Dermis microvascular lymphatic vessel endothelial cell (primary cell): ENCODE data around the gene FKBP5. TPM values are rescaled to one million over a fixed set of nuclear protein-coding genes. Genes with fewer than 3 reads are reported as not detected.
"Not testable (repeated sequence)": the region's sequence is repeated elsewhere in the genome, so short reads cannot be mapped to it uniquely, and the experiment has no call there.

Source experiments
- DNase-seq, 2 donors: peaks; one replicate each; pipeline versions ENCODE4 v3.0.0 to v3.0.0-alpha.2; 2010; ENCODE audit warnings: low read depth in 2 of 2
- total RNA-seq: library from RNA; depleted of rRNA; stranded (reverse); fragments of >200 nt; gene quantifications from 2 replicates; pipeline ENCODE4 v1.2.1, GENCODE V29; 2014

FKBP5 gene
- total RNA-seq, 1 donor from 2014 or later = 40.3 TPM

- no peak for DNase-seq
These were observed 66.4 kb downstream of the FKBP5 start for GRCh38 chr6:35622283-35622682.

GRCh38 chr6:35620706-35621105, 68.0 kb downstream of the FKBP5 start:
- no peak for DNase-seq

DNA sequence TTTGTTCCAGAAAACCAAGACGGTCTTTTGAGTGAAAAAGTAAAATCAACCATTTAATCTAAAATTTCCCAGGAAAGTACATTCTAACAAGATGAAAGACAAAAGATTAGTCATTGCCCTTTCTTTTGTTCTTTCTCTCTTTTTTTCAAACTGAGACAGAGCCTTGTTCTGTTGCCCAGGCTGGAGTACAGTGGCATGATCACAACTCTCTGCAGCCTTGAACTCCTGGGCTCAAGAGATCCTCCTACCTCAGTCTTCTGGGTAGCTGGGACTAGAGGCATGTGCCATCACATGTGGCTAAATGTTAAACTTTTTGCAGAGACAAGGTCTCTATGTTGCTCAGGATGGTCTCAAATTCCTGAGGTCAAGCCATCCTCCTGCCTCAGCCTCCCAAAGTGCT, 75.0 kb downstream of the FKBP5 start:
- DNase-seq = no peak

GRCh38 chr6:35611240-35611639, 77.5 kb downstream of the FKBP5 start:
- DNase-seq = no peak

GRCh38 chr6:35610830-35611229, 77.9 kb downstream of the FKBP5 start:
- DNase-seq = no peak

DNA sequence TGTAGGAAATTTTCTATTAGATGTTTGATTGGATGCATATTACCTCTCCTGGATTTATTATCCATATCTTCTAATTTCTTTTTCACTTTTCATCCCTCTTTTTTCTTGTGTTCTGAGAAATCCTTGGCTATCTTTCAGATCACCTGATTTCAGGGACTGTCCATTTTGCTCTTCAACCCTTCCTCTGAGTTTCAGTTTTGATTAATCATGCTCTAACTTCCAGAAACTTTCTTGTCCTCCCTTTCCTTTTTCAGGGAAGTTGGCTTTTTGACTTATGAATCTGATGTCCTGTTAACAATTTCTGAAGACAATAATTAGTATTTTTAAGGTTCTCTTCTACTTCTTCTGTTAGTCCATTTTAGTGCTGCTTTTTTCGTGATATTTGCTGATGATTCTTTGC, 79.1 kb downstream of the FKBP5 start:
- DNase-seq = no peak

GRCh38 chr6:35607517-35608233, 81.0 kb downstream of the FKBP5 start:
- no peak for DNase-seq

DNA sequence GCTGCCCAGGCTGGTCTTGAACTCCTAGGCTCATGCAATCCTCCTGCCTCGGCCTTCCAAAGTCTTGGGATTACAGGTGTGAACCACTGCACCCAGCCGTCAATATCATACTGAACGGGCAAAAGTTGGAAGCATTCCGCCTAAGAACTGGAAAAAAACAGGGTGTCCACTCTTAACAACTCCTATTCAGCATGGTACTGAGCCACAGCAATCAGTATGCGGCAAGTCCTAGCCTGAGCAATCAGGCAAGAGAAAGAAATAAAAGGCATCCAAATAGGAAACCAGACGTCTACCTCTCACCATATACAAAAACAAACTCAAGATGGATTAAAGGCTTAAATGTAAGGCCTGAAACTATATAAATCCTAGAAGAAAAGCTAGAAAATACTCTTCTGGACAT, 83.1 kb downstream of the FKBP5 start:
- DNase-seq = no peak

DNA sequence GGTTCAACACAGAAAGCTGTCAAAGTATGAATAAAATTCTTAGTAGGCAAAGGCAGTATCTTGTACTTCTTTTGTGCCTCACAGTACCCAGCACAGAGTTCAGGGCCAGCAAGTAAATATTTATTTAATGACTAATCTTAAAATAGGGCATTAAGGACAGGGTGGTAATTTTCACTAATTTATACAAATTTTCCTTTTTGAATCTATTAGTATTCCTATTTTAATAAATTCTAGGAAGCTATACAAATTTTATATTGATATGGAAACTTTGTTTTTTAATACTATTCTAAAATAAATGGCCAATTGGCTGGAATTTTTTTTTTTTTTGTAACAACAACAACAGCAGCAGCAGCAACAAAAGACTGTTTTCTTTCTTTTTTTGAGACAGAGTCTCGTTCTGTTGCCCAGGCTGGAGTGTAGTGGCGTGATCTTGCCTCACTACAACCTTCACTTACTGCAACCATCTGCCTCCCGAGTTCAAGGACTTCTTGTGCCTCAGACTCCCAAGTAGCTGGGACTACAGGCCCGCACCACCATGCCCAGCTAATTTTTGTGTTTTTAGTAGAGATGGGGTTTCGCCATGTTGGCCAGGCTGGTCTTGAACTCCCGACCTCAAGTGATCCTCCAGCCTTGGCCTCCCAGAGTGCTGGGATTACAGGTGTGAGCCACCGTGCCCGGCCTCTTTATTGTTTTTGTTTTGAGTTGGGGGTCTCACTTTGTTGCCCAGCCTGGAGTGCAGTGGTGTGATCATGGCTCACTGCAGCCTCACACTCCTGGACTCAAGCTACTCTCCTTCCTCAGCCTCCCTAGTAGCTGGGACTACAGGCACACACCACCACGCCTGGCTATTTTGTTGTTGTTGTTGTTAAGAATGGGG, 85.2 kb downstream of the FKBP5 start:
- peak in 1 of 2 donors; percentile 72 for DNase-seq

DNA sequence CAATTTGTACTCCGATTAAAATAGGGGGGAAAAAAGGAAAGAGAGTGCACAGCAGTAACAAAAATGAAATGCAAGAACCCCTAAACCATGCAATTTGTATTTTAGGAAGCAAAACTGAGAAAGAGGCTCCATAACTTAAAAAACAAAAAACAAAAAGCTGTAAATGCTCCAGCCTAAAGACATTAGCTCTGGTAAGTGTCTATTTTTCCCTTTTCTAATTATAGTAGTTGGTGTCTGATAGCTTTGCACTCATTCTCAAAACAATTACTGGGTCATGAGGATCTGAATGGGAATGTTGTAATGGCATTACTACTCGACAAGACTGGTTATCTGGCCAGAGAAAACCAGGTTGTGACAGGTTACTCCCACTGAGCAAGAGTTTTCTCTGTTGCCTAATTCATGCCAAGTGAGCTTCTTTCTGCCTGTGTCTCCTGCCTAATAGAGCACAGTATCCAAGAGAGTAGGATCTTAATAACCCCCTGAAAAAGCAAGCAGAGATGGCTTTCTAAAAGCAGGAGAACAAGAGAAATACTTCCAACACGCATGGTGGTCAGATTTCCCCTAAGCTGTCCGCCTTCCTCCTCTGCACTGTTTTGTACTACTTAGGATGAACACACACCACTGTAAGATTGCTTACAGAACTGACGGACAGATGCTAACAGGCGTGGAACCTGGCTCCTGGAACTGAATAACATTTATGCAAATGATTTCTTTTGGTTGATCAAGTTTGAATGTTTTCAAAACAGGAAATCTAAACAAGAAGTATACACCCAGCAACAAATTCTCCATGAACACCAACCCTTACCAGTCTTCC, 86.4 kb downstream of the FKBP5 start:
- peak; percentile 15 to 73 for DNase-seq

GRCh38 chr6:35601331-35602132, 87.2 kb downstream of the FKBP5 start:
- peak; percentile 57 to 93 for DNase-seq

DNA sequence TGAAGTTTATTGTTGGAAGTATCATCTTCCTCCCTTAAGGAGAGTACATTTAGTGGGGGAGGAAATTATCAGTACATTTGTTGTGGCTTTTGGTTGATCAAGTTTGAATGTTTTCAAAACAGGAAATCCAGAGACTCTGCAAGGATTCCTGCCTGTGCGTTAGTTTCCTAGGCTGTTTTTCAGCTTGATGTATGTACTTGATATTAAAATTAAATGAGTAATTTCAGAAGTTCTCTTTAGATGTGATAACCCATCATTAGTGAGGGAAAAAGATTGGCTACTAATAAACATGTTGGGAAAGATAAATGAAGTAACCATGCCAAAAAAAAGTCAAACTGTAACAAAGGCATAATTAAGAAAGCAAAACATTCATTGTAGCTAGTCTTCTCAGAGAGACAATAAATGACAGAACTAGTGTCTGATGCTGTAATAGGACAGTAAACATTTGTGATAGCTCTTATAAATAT, 88.0 kb downstream of the FKBP5 start:
- DNase-seq = peak in 1 of 2 donors; percentile 70

GRCh38 chr6:35599761-35600658, 88.7 kb downstream of the FKBP5 start:
- DNase-seq = peak in 1 of 2 donors; percentile 9

DNA sequence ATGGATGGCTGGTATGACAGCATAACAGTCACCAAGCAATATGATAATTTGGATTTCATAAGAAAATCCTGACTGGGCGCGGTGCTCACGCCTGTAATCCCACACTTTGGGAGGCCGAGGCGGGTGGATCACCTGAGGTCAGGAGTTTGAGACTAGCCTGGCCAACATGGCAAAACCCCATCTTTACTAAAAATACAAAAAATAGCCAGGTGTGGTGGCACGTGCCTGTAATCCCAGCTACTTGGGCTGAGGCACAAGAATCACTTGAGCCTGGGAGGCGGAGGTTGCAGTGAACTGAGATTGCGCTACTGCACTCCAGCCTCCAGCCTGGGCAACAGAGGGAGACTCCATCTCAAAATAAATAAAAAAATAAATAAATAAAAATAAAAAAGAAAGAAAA, 90.1 kb downstream of the FKBP5 start:
- not testable (repeated sequence) for DNase-seq

GRCh38 chr6:35596448-35597442, 92.0 kb downstream of the FKBP5 start:
- peak; percentile 45 to 97 for DNase-seq

GRCh38 chr6:35594503-35595186, 94.1 kb downstream of the FKBP5 start:
- DNase-seq = no peak

GRCh38 chr6:35592178-35592577, 96.5 kb downstream of the FKBP5 start:
- DNase-seq = no peak

- peak in 1 of 2 donors; percentile 24 for DNase-seq
These were observed 98.1 kb downstream of the FKBP5 start for GRCh38 chr6:35590622-35591066.
